Suppressor macrophage treated with lipopolysaccharide for 4 hours (primary cell): ENCODE results near the gene BEX1.
"Not testable (repeated sequence)": the region's sequence is repeated elsewhere in the genome, so short reads cannot be mapped to it uniquely, and the experiment has no call there.

Source experiments
- DNase-seq: peaks from one replicate; pipeline ENCODE4 v3.0.0-alpha.2; 2020

BEX1 gene

DNA sequence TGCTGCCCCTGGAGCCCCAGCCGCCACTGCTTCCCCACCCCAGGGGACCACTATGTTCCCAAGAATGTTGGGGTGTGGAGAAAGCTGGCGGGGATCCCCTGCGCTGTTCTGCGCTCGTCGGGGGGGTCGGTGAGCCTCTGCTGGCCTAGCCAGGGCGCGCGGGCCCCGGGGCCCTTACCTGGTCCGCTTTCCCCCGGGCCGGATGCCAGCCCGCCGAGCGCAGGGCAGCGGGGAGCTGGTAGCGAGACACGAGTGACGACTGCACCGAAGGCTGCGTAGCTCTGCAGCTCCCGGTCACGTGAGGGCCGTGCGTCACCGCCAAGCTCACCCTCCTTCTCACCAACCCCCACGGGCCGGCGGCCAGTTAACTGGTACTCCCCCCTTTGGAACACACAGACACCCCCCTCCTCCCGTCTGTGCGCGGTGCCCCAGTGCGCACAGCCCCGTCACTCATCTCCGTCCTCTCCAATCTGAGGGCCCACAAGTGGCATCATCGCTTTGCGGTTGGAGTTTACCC lies at the start of gene BEX1:
Gene BEX1 (minus strand): TSS at position 254 of the 517 bp plus-strand sequence. CDS start 897 bp downstream, outside the sequence.
- peak; percentile 12 for DNase-seq

DNA sequence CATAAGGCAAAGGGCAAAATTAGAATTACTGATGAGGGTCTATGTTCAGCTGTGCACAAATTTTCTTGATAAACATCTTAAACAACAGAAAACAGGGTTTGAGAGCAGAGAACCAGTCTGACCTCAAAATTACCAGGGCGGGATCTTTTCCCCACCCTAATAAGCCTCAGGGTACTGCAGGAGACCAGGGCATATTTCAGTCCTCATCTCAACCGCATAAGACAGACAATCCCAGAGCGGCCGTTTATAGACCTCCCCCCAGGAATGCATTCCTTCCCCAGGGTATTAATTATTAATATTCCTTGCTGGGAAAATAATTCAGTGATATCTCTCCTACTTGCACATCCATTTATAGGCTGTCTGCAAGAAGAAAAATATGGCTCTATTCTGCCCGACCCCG lies 45.5 kb upstream of the BEX1 start:
- DNase-seq: not testable (repeated sequence)

DNA sequence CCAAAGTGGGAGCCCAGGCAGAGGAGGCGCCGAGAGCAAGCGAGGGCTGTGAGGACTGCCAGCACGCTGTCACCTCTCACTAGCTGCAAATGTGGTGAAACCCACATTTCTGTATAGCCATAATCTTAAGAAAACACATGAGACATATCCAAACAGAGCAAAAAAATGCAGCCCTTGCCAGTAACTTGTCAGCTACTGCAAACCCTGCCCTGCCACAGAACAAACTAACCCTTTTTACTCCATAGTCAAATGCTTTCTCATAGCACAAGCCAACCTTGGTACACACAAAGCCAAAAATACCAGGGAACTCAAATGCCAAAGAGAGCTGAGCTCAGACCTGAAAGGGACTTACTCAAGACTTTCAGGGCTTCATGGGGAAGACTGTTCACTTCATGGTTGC lies 43.9 kb upstream of the BEX1 start:
- DNase-seq: no peak

DNA sequence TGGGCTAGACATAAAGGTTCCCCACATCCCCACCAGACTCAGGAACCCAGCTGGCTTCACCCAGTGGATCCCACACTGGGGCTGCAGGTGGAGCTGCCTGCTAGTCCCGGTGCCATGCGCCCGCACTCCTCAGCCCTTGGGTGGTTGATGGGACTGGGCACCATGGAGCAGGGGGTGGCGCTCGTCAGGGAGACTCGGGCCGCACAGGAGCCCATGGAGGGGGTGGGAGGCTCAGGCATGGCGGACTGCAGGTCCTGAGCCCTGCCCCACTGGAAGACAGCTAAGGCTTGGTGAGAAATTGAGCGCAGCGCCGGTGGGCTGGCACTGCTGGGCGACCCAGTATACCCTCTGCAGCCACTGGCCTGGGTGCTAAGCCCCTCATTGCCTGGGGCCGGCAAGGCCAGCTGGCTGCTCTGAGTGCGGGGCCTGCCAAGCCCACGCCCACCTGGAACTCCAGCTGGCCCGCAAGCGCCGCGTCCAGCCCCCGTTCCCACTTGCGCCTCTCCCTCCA lies 43.3 kb upstream of the BEX1 start:
- DNase-seq: not testable (repeated sequence)

- DNase-seq: not testable (repeated sequence)
Observed at GRCh38 chrX:103104370-103104769, 40.4 kb upstream of the BEX1 start.

- not testable (repeated sequence) for DNase-seq
Observed at GRCh38 chrX:103103866-103104265, 39.9 kb upstream of the BEX1 start.

DNA sequence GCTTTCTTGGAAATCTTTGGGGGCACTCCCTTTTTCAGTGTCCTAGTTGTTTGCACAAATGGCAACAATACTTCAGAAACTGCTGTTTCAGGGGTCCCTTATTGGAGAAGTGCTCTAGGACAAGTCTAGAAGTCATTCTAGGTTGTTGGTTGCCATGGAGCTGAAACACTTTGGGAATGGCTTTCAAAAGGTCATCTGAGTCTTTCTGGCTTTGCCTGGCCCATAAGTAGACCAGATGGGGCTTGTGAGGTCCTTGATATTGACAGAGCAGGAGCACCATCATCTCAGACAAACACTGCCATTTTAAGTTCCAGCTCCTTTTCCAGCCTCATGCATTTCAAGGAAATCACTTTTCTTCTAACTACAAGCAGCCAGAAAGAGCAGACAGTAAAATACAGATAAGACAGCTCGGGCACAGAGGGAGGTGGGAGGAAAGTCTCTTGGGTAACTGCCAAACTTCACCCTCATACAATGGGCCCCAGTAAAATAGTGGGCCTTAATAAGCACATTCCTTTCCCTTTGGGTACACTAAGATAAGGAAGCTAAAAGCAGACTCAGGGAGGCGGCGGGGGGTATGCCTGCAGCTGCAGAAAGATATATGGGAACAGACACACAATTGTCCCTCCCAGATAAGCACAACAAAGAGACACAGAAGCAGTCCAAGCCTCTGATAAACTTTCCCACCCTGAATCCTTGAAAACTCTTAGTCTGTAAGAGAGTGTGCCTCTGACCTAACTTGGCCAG lies 37.5 kb upstream of the BEX1 start:
- no peak for DNase-seq

DNA sequence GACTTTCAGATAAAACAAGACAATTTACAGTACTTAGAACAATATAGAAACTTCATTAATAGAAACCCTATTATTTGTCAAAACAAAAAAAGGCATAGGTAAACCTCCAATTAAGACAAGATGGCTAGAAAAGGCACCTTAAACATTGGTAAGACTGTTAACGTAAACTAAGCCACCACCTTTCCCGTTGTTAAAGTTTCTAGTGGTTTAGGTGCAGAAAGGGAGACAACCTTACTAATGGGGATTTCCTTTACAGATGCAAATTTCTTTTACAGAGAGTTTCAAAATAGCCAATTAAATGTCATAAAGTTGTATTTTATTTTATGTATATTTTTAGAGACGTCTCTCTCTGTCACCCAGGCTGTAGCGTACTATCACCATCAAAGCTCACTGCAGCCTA lies 36.5 kb upstream of the BEX1 start:
- no peak for DNase-seq

DNA sequence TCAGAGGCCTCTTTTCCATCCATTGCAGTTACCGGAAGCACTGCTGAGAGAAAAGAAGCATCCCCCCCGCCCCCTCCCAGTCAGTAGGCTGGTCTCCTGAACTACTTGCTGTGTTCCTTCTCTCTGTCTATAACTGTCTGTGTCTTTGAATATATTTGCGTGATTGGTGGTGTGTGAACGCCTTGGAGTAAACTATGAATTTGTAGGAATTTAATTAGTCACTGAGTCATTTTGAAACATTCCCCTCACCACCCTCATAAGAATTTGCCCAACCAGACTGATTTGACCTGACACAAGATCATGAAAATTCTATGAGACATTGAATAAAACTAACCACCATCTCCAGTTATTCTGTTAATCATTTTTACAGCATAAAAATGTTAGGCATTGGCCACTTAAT lies 35.7 kb upstream of the BEX1 start:
- DNase-seq: no peak

DNA sequence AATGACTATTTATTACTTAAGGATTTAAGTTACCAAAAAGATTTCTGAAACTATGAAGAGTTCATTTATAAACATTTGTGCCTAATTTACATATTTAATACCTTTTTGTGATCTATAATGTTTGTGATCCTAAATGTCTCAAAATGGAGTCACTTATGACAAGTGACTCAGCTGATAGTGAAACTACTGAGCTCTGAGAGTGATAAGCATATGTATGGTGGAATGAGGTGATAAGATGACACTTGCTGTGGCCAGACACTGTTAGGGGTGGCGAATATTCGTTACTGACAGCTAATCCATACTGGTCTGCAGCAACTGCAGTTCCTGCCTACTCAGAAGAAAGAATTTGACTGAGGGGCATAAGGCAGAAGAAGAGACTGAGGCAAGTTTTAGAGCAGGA lies 34.5 kb upstream of the BEX1 start:
- DNase-seq: no peak

- DNase-seq: peak; percentile 19
Observed at GRCh38 chrX:103092942-103093341, 29.0 kb upstream of the BEX1 start, which contains the start of gene NXF3. Gene NXF3, minus strand, starts transcription at chrX:103093143. Its CDS starts 120 bp downstream, at chrX:103093023.

GRCh38 chrX:103081051-103081450 lies 17.1 kb upstream of the BEX1 start:
- DNase-seq: no peak

GRCh38 chrX:103073467-103073866 lies 9.5 kb upstream of the BEX1 start:
- DNase-seq: no peak

- DNase-seq: no peak
Observed at GRCh38 chrX:103066606-103067005, 2.6 kb upstream of the BEX1 start.

DNA sequence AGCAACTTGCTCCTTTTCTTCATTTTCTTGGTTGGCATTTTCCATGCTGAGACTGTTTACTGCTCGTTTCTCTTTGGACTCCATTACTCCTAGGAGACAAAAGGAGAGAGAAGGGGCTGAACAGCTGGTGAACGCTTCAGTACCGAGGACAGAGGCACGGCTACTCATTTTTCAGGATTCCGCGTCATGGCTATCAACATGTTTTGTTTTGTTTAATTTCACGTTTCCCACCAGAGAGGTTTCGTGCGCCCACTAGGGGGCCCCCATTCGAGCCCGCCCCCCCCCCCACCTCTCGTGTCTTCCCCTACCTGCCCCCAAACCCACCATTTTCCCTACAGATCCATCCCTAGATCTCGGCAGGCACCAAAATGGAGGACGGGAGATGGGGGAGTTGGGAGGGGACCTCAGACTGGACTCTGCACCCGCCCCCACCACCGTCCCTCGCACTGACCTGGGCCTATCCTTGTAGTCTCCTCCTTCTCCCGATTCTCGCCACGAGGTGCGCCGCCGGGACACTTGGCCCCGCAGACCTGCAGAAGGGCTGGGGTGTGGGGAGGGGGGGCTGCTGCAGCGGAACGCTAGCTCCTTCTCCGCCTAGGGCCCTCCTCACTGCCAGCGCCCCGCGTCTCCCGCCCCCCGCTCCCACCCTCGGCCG lies 653 bp downstream of the BEX1 start:
- peak; percentile 6 for DNase-seq

DNA sequence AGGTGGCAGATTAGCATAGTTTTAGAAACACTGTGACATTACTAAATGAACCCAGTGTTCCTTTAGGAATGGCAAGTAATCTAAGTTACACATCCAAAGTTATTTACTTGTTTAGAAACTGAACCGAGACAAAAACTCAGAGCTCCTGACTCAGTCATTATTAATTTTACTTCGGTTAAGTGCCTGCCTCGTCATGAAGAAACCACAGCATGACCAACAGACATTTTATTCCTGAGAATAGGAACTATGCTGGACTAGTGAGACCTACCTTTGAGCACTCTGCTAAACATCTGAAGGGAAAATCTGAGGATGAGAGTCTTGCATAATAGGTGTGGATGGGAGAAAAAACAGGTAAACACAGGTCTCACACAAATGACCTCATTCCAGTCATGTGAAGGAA lies 2.5 kb downstream of the BEX1 start:
- no peak for DNase-seq

- no peak for DNase-seq
Observed at GRCh38 chrX:103056902-103057301, 7.1 kb downstream of the BEX1 start.

GRCh38 chrX:103052625-103053024 lies 11.3 kb downstream of the BEX1 start:
- no peak for DNase-seq

DNA sequence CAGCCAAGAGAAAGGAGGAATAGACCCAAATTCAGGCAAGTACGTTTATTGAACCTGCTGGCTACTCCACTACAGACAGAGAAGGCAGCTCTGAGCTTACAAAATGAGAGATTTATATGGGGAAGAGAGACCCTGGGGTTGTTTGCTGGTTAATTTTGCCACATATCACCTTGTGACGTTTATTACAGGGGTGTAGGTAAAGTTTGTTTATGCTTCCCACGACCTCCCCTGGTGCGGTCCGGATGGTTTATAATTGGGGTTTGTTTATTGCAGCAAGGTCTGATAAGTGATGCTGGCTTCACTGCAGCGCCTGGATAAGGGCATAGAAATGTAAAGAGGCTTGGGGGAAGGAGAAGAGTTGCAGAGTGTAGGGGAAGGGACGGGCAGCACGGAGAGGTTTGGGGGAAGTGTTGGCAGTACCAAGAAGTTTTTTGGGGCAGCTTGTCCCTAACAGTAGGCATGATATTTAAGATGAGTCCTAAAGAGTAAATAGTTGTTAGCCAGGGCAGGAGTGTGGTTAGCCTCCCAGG lies 12.6 kb downstream of the BEX1 start:
- DNase-seq: no peak

- not testable (repeated sequence) for DNase-seq
Observed at GRCh38 chrX:103033371-103033770, 30.6 kb downstream of the BEX1 start.

DNA sequence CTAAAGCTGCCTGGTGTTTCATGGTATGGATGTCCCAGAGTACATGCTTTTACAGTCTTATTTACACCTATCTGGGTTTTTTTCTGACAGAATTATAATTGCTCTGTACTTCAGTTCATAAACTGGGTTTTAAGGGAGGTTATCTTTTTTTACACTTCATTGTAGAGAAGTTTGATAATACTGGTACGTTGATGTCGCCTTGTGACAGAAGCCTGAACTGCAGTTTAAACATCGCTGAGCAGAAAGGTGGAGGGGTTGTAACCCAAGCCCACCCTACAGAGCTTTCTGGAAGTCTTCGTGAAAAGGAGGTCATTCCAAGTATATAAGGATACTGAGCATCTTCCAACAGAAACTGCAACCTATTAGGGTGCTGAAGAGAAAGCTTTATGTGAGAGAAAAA lies 46.4 kb downstream of the BEX1 start:
- no peak for DNase-seq

DNA sequence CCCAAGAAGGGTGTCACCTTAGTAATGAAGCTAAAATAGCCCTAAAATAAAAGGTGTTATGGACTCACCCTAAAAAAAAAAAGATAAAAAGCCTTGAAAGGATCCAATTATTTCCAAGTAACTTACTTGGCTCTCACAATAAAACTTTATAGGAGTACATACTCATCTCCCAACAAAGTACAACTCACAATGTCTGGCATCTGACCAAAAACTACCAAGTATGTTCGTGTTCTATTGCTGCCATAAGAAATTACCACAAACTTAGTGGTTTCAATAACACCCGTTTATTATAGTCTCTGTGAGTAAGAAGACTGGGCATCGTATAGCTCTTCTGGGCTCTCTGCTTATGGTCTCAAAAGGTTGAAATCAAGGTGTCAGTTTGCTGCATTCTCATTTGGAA lies 51.0 kb downstream of the BEX1 start:
- DNase-seq: no peak
